HG03060 (cell line): ENCODE data around the gene SSC5D.
"Not testable (repeated sequence)": the region's sequence is repeated elsewhere in the genome, so short reads cannot be mapped to it uniquely, and the experiment has no call there.

Experiments
- ATAC-seq: cut with Tn5 transposase; IDR thresholded peaks from one replicate; pipeline ENCODE4 v1.9.1; 2021; ENCODE audit warnings: low read depth, moderate number of reproducible peaks; ENCODE audit not compliant: unreplicated experiment

Gene SSC5D

GRCh38 chr19:55487924-55488687, at the start of gene SSC5D:
SSC5D (plus strand) TSS chr19:55488436; CDS start chr19:55488590, 154 bp downstream.
- no peak for ATAC-seq

DNA sequence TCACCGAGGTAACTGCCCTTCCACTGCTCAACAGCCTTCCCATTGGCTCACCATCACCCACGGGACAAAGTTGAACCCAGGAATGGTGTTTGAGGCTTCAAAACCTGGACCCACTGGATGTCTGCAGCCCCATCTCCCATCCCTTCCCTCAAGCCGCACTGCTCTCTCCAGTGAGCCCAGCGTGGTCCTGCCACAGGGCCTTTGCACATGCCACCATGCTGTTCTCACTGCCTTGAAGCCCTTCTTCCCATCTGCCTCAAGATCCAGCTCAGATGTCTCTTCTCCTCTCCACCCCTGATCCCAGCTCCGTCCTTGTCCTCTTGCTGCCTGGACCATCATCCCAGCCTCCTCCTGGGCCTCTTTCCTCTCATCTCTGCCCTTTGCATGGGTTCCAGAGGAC, 49.2 kb upstream of the SSC5D start:
- ATAC-seq: no peak

DNA sequence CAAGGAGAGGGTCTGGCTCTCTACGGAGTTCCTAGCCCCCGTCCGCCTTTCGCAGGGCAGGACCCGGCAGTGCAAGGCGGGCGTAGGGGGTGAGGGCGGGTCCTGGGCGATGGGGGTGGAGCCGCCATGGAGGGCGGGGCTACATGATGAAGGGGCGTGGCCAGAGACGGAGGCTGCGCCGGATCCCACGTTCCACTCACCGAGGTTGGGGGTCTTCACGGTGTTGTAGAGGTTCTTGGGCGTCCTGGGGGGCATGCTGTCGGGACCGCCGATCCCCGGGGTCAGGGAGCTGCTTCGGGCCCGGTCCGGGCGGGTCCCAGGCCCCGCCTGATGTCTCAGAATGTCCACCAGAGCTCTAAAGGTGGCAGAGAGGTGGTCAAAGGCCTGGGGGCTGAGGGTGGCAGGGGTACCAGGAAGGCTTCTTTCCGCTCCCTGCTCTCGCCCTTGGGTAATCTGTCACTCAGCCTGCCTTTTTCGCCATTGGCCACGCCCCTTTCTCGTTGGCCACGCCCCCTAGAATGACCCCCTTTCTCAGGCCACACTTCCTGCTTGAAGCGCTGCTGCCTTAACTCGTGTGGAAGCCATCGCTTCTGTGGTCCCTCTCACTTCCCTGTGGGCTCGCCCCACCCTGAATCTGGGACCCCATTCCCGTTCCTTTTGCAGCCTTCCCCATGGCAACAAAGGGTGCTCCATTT, 47.7 kb upstream of the SSC5D start:
- ATAC-seq: no peak

GRCh38 chr19:55441319-55441691, 46.9 kb upstream of the SSC5D start:
- no peak for ATAC-seq

DNA sequence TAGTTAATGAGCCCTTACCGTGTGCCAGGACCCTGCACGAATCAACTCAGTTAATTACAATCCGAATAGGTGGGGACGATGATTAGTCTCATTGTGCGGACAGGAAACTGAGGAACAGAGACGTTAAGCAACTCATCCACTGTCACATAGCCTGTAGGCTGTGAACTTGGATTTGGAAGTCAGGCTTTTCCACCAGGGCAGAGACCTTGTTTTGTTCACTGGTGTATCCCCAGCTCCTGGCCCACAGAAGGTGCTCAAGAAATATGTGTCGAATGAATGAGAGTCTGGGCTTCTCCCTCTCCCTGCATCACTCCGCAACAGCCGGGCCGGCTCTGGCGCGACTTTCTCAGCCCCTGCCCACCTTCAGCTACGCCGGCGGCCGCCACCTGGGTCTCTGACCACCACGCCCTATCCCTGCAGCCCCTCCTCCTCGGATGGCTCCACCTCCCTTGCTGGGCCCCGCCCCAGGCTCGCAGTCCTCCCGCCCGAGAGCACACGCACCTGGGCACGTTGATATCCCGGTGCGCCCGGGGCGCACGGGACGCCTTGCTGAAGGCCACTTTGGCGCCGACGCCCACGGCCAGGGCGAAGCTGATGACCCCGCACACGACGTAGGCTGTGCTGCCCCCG, 46.4 kb upstream of the SSC5D start:
- no peak for ATAC-seq

- ATAC-seq: no peak
These were observed 45.8 kb upstream of the SSC5D start for GRCh38 chr19:55442372-55442961.

GRCh38 chr19:55443045-55443823, 45.0 kb upstream of the SSC5D start, which contains the start of gene SHISA7:
SHISA7 (minus strand) TSS chr19:55443300; CDS start chr19:55442863, 437 bp downstream.
- no peak for ATAC-seq

DNA sequence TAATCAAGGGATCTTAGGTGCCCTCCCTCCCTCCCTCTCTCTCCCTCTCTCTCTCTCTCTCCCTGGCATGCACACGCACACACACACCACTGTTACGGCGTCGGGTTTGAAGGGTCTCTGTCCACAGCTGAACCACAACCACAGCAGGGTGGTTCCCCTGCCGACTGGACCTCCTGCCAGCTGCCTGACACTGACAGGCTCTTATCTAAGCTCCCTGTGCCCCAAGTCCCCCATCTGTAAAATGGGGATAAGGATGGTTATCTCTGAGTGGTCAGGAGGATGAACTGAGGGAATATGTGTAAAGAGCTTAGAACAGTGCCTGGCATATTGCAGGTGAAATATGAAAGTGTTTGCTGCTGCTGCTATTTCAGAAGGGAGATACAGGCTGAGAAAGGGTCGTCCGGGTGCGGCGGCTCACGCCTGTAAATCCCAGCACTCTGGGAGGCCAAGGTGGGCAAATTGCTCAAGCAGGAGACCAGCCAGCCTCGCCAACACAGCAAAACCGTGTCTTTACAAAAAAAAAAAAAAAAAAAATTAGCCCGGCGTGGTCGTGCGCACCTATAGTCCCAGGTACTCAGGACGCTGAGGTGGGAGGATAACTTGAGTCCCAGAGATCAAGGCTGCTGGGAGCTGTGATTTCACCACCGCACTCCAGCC, 44.3 kb upstream of the SSC5D start:
- no peak for ATAC-seq

GRCh38 chr19:55444646-55445045, 43.6 kb upstream of the SSC5D start:
- no peak for ATAC-seq

GRCh38 chr19:55446060-55446459, 42.2 kb upstream of the SSC5D start:
- no peak for ATAC-seq

- ATAC-seq: no peak
These were observed 40.6 kb upstream of the SSC5D start for GRCh38 chr19:55447421-55448174.

DNA sequence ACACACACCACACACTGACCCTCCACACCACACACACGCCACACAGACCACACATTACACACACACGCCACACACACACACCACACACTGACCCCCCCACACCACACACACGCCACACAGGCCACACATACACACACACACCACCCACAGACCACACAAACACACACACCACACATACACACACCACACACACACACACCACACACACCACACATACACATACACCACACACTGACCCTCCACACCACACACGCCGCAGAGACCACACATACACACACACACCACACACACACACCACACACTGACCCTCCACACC, 40.1 kb upstream of the SSC5D start:
- ATAC-seq: not testable (repeated sequence)

DNA sequence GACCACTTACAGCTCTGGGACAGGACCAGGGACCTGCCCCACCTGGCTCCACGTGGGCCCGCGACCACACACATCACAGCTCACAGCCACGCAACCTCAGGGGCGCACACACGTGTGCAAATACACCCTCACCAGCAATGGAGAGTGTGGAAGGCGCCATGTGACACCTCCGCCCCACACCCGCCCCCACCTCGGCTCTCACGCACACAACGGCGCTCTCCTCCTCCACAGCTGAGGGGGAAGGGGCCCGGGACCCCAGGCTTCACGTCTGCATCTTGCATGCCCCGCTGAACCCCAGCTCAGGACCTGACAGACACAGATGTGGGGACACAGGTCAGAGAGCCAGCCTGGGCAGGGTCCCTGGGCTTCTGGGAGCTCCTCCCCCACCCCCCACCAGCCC, 38.8 kb upstream of the SSC5D start:
- ATAC-seq: no peak

DNA sequence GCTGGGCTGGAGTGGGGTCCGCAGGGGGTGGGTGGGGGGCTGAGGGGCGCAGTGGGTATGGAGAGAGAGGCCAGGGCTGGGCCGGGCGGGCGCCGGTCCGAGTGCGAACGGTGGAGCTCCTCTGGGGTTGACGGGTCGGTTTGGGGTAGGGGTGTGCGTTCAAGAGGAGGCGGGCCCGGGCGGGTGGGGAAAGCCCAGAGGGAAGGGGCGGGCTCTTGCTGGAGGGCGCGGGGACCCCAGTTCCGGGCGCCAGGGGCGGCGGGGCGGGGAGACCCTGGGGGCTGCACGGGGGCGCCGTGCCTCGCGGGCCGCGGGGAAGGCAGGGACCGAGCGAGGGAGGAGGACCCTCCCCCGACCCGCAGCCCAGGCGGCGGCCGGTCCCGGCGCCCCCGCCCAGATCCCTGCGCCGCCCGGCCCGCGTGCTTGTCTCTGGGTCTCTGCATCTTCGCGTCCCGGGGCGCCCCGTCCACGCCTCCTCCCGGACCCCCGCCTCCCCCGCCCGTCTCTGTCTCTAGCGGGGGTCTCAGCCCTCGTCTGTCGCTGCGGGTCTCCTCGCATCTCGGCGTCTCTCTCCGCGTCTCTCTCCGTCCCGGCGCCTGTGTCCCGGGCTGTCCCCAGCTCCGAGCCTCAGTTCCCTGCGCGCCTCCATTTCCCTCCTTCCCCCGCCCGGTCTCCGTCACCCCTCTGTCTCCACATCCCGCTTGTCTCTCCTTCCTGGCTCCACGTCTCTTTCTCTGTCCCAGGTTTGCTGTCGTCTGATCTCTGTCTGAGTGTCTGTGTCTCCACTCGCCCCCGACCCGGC, 36.9 kb upstream of the SSC5D start:
- ATAC-seq: no peak

GRCh38 chr19:55451965-55452748, 36.1 kb upstream of the SSC5D start:
- ATAC-seq: no peak

- no peak for ATAC-seq
These were observed 35.4 kb upstream of the SSC5D start for GRCh38 chr19:55452749-55453346.

DNA sequence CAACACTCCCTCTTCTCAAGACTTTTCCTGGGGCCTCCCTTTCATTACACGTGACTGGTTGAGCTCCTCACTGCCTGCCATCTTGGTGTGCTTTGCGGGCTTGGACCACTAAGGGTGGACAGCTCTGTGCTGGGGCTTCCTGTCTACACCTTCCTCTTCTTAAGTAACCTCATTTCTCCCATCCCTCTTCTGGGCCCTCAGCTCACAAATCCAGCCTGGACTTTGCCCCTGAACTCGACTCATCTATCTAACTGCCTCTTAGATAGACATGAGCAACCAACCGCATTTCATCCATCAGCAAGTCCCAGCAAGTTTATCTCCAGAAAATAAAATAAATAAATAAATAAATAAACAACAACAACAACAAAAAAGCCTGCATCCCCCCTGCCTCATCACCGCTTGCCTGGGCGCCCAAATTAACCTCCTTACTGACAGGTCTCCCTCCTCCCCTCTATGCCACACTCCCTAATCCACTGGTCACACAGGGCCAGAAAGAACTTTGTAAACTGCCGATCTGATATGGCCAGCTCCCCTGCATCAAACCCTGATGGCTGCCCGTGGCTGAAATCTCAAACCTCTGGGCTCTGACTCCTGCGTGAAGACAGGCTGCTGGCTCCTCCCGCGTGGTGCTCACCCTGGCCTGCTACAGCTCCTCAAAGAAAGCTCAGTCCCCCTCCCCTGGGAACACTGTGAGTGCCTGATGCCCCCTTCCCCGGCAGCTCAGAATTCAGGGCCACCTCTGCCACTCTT, 34.5 kb upstream of the SSC5D start:
- ATAC-seq: no peak
